Measurements from ENCODE around the gene UBE2R2. TPM values are rescaled to one million over a fixed set of nuclear protein-coding genes. Genes with fewer than 3 reads are reported as not detected.

The UBE2R2 gene
- total RNA-seq, 3 donors from 2014 or later: 21.2 to 35.0 (median 22.6) TPM

- DNase-seq (ENCODE audit: low spot score in 2 of 2): no peak
- Histone ChIP-seq H3K4me3 (no peak overlapping the region), H3K4me1 (peaks cover 0 to 5% of the 10 kb centered on the region in 2 donors), H3K27ac (no peak overlapping the region), H3K36me3 (no peaks in the 10 kb centered on the region), H3K9me3 (no peaks in the 10 kb centered on the region), H3K27me3 (no peaks in the 10 kb centered on the region)
- TF ChIP-seq CTCF (IDR thresholded peaks at IDR 0.05) (no peak), POLR2AphosphoS5 (IDR thresholded peaks at IDR 0.05) (no peak), POLR2A (IDR thresholded peaks at IDR 0.05) (no peak)
- intact Hi-C loops (cut with DNase I; ENCODE audit: low total_unique reads): no loop called here
These were observed 68.1 kb downstream of the UBE2R2 start for GRCh38 chr9:33884856-33885701.

GRCh38 chr9:33885948-33886347 lies 69.0 kb downstream of the UBE2R2 start:
- no peak for DNase-seq (ENCODE audit: low spot score in 2 of 2)
- Histone ChIP-seq H3K27ac (no peak overlapping the region), H3K27me3 (no peaks in the 10 kb centered on the region), H3K36me3 (no peaks in the 10 kb centered on the region), H3K4me3 (no peak overlapping the region), H3K4me1 (peaks cover 0 to 5% of the 10 kb centered on the region in 2 donors), H3K9me3 (no peaks in the 10 kb centered on the region)
- no peak for TF ChIP-seq POLR2A (IDR thresholded peaks at IDR 0.05)
- TF ChIP-seq CTCF (IDR thresholded peaks at IDR 0.05): no peak
- no peak for TF ChIP-seq POLR2AphosphoS5 (IDR thresholded peaks at IDR 0.05)
- intact Hi-C loops (cut with DNase I; ENCODE audit: low total_unique reads): no loop called here

GRCh38 chr9:33893861-33894260 lies 76.9 kb downstream of the UBE2R2 start:
- H3K9me3 ChIP-seq: no peaks in the 10 kb centered on the region
- no peak overlapping the region for H3K4me3 ChIP-seq
- H3K27me3 ChIP-seq: no peaks in the 10 kb centered on the region
- H3K27ac ChIP-seq: no peak overlapping the region
- intact Hi-C loops (cut with DNase I; ENCODE audit: low total_unique reads): no loop called here
- no peak for TF ChIP-seq CTCF (IDR thresholded peaks at IDR 0.05)
- no peak for TF ChIP-seq POLR2A (IDR thresholded peaks at IDR 0.05)
- TF ChIP-seq POLR2AphosphoS5 (IDR thresholded peaks at IDR 0.05): no peak
- DNase-seq (ENCODE audit: low spot score in 2 of 2): no peak
- H3K36me3 ChIP-seq: no peaks in the 10 kb centered on the region
- H3K4me1 ChIP-seq: no peaks in the 10 kb centered on the region

- intact Hi-C loops (cut with DNase I; ENCODE audit: low total_unique reads): no loop called here
- Histone ChIP-seq H3K4me1 (no peaks in the 10 kb centered on the region), H3K27ac (no peak overlapping the region), H3K4me3 (no peak overlapping the region), H3K9me3 (no peaks in the 10 kb centered on the region), H3K36me3 (no peaks in the 10 kb centered on the region), H3K27me3 (no peaks in the 10 kb centered on the region)
- DNase-seq (ENCODE audit: low spot score in 2 of 2): no peak
- TF ChIP-seq CTCF (IDR thresholded peaks at IDR 0.05): no peak
- TF ChIP-seq POLR2AphosphoS5 (IDR thresholded peaks at IDR 0.05): no peak
- no peak for TF ChIP-seq POLR2A (IDR thresholded peaks at IDR 0.05)
These were observed 77.4 kb downstream of the UBE2R2 start for GRCh38 chr9:33894316-33894715.

GRCh38 chr9:33903157-33903780 lies 86.3 kb downstream of the UBE2R2 start:
- TF ChIP-seq POLR2AphosphoS5 (IDR thresholded peaks at IDR 0.05) (no peak), POLR2A (IDR thresholded peaks at IDR 0.05) (no peak), CTCF (IDR thresholded peaks at IDR 0.05) (no peak)
- H3K4me1 ChIP-seq: no peaks in the 10 kb centered on the region
- no peaks in the 10 kb centered on the region for H3K9me3 ChIP-seq
- no peaks in the 10 kb centered on the region for H3K36me3 ChIP-seq
- intact Hi-C loops (cut with DNase I; ENCODE audit: low total_unique reads): no loop called here
- DNase-seq (ENCODE audit: low spot score in 2 of 2): no peak
- no peak overlapping the region for H3K27ac ChIP-seq
- no peak overlapping the region for H3K4me3 ChIP-seq
- H3K27me3 ChIP-seq: no peaks in the 10 kb centered on the region

All from breast epithelium (tissue), 4 donors.